Bronchial epithelial cell (primary cell): Measurements from ENCODE around the gene MYO10. TPM values are rescaled to one million over a fixed set of nuclear protein-coding genes. Genes with fewer than 3 reads are reported as not detected.
"Not testable (repeated sequence)": the region's sequence is repeated elsewhere in the genome, so short reads cannot be mapped to it uniquely, and the experiment has no call there.

Experiments used
- DNase-seq: peaks from one replicate; pipeline ENCODE4 v3.0.0-alpha.2; 2010; ENCODE audit warnings: low read depth
- FAIRE-seq: peaks from 2 replicates; lab custom pipeline; 2011; peaks lifted over from hg19 to GRCh38; lab: Jason Lieb, UNC
- H3K27me3 ChIP-seq: 2 replicates; pipeline ENCODE4 v1.5.1; 2011; ENCODE audit warnings: low read length; ENCODE audit not compliant: control insufficient read depth, insufficient read depth
- H3K36me3 ChIP-seq: 2 replicates; pipeline ENCODE4 v1.5.1; 2011; ENCODE audit warnings: low read length; ENCODE audit not compliant: control insufficient read depth, insufficient read depth
- H3K4me3 ChIP-seq: 2 replicates; pipeline ENCODE4 v1.5.1; 2011; ENCODE audit warnings: mild to moderate bottlenecking, low read depth, low read length, control low read depth
- total RNA-seq: library from RNA; depleted of rRNA; stranded (reverse); fragments of >200 nt; gene quantifications from 2 replicates; pipeline ENCODE4 v1.2.1, GENCODE V29; 2014
- TF ChIP-seq, protein P1 (sequence below): IDR thresholded peaks from 2 replicates; pipeline ENCODE4 v1.5.1; 2011; ENCODE audit warnings: mild to moderate bottlenecking, moderate library complexity, low read length, control low read depth, inconsistent platforms; ENCODE audit not compliant: insufficient read depth, severe bottlenecking

The MYO10 gene
- total RNA-seq, 1 donor from 2014 or later = 39.5 TPM

- Histone ChIP-seq H3K4me3 (no peak overlapping the region), H3K27me3 (no peaks in the 10 kb centered on the region), H3K36me3 (peaks cover 5% of the 10 kb centered on the region)
- TF ChIP-seq, protein P1, sequence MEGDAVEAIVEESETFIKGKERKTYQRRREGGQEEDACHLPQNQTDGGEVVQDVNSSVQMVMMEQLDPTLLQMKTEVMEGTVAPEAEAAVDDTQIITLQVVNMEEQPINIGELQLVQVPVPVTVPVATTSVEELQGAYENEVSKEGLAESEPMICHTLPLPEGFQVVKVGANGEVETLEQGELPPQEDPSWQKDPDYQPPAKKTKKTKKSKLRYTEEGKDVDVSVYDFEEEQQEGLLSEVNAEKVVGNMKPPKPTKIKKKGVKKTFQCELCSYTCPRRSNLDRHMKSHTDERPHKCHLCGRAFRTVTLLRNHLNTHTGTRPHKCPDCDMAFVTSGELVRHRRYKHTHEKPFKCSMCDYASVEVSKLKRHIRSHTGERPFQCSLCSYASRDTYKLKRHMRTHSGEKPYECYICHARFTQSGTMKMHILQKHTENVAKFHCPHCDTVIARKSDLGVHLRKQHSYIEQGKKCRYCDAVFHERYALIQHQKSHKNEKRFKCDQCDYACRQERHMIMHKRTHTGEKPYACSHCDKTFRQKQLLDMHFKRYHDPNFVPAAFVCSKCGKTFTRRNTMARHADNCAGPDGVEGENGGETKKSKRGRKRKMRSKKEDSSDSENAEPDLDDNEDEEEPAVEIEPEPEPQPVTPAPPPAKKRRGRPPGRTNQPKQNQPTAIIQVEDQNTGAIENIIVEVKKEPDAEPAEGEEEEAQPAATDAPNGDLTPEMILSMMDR = no peak
- DNase-seq (peak; percentile 39), FAIRE-seq (no peak)
Measured at GRCh38 chr5:16744164-16744880, 191.8 kb downstream of the MYO10 start.

- H3K36me3 ChIP-seq = peaks cover 3% of the 10 kb centered on the region
- TF ChIP-seq, protein P1 = no peak
- DNase-seq (peak; percentile 68), FAIRE-seq (no peak)
- no peak overlapping the region for H3K4me3 ChIP-seq
- no peaks in the 10 kb centered on the region for H3K27me3 ChIP-seq
Measured at GRCh38 chr5:16742938-16743337, 193.2 kb downstream of the MYO10 start.

DNA sequence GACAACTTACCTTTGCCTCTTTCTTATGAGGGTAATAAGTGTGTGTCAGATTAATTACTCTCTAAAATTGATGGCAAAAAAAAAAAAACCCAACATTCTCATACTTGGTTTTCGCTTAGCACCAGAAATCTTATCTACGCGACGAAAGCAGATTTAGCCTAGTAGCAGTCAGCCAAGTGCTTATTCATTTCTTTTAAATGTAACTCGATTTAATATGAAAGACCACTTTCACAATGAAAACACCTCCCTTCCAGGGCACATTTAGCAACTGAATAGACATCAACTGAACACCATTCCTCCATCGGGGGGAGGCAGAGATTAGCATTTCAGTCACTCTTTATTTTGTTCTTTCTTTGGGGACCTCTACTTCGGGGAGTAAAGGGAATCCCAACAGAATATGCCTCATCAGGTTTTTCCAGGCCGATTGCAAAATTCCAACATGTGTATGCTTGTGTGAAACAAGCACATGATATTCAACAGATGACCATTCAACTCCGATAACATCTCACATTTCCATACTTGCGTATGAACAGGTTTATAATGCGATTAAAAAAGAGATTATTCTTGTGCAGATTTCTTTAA, 195.2 kb downstream of the MYO10 start:
- no peak overlapping the region for H3K4me3 ChIP-seq
- no peaks in the 10 kb centered on the region for H3K27me3 ChIP-seq
- FAIRE-seq (no peak), DNase-seq (peak; percentile 91)
- TF ChIP-seq, protein P1 = no peak
- peaks cover 3% of the 10 kb centered on the region for H3K36me3 ChIP-seq

DNA sequence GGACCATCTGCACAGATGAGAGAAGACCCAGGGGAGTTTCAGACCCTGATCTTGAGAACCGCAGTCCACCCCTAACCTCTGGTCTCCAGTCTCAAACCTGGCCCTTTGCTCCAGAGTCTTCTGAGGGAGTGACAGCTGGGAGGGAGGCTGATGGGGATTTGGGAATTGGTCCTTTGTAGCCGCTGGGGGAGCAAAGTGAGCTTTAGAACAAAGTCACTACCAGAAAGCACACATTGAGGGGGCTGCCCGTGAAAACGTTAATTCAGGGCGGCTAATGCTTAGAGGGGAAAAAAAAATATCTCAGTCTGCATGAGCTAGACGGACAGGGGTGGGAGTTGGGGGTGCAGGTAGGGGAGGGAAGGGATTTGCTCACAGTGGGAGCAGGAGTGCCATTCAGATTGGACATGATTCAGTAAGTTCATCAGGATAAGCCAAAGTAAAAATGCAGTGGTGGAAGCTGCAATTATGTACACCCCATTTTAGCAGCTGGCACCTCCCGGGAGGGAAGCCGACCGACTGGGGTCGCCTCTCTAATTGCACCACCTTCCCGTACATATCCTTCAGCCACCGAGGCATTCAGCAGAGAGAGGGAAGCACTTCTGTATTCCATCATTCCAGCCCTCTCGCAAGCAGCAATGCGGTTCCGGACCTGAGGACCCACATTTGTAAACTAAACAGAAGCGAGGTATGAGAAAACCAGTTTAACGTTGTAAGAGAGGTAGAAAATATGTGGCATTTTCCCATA, 195.8 kb downstream of the MYO10 start:
- TF ChIP-seq, protein P1 = no peak
- H3K36me3 ChIP-seq = peaks cover 3% of the 10 kb centered on the region
- DNase-seq (no peak), FAIRE-seq (no peak)
- H3K27me3 ChIP-seq = no peaks in the 10 kb centered on the region
- H3K4me3 ChIP-seq = no peak overlapping the region

- not testable (repeated sequence) for H3K27me3 ChIP-seq, H3K4me3 ChIP-seq, FAIRE-seq, H3K36me3 ChIP-seq
- peak; percentile 25 for DNase-seq
Measured at GRCh38 chr5:16738393-16738792, 197.7 kb downstream of the MYO10 start.

DNA sequence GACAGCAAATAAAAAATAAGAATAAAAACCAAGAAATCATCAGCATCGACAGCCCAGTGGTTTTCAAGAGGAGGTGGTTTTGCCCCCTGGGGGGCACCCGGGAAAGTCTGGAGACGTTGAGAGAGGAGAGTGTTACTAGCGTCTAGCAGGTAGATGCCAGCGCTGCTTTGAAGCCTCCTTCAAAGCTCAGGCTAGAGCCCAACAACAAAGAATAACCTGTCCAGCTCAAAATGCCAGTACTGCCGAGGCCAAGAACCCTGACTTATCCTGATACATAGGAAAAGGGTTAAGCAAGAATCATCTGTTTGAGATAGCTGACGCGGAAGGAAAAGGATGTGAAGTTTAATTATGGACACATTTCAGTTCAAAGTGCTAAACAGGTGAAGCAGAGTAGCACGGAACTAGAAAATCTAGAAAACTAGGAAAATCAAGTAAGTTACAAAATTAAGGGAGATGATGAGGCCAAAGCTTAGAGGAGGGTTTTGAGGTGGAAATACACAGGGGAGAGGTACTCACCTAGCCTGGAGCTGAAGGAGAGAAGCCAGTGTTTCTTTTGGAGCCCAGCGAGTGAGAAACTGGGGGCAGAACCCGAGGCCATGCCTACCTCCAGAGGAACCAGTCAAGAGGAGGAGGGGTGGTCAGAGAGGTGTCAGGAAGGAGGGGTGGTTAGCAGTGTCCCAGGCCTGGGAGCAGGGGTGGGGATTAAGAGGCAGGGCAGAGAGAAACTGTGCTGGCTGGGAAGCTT, 198.3 kb downstream of the MYO10 start:
- H3K4me3 ChIP-seq = no peak overlapping the region
- DNase-seq (no peak), FAIRE-seq (no peak)
- no peaks in the 10 kb centered on the region for H3K27me3 ChIP-seq
- TF ChIP-seq, protein P1 = no peak
- peaks cover 6% of the 10 kb centered on the region for H3K36me3 ChIP-seq
